ENCODE data around the gene DHFR.

The DHFR gene

GRCh38 chr5:80659106-80659505 lies 4.3 kb upstream of the DHFR start:
- no peak for TF ChIP-seq CTCF (IDR thresholded peaks at IDR 0.05; ENCODE audit: low read depth, low read length)
- peaks cover 23% of the 10 kb centered on the region for H3K36me3 ChIP-seq
- no peaks in the 10 kb centered on the region for H3K9me3 ChIP-seq
- DNase-seq, result no peak
- H3K4me3 ChIP-seq (ENCODE audit: low read depth, low read length), result no peak overlapping the region
- no peaks in the 10 kb centered on the region for H3K27me3 ChIP-seq
- no peaks in the 10 kb centered on the region for H3K4me1 ChIP-seq

GRCh38 chr5:80656425-80656824 lies 1.6 kb upstream of the DHFR start:
- DNase-seq, result no peak
- no peaks in the 10 kb centered on the region for H3K4me1 ChIP-seq
- TF ChIP-seq CTCF (IDR thresholded peaks at IDR 0.05; ENCODE audit: low read depth, low read length), result peak; percentile 38
- H3K9me3 ChIP-seq, result no peaks in the 10 kb centered on the region
- no peak overlapping the region for H3K4me3 ChIP-seq (ENCODE audit: low read depth, low read length)
- H3K27me3 ChIP-seq, result no peaks in the 10 kb centered on the region
- peaks cover 13% of the 10 kb centered on the region for H3K36me3 ChIP-seq

GRCh38 chr5:80655231-80655774 lies 520 bp upstream of the DHFR start:
- DNase-seq, result no peak
- Histone ChIP-seq H3K4me3 (ENCODE audit: low read depth, low read length) (peak overlapping the region; percentile 75), H3K27me3 (no peaks in the 10 kb centered on the region), H3K4me1 (no peaks in the 10 kb centered on the region), H3K36me3 (peaks cover 13% of the 10 kb centered on the region), H3K9me3 (no peaks in the 10 kb centered on the region)
- no peak for TF ChIP-seq CTCF (IDR thresholded peaks at IDR 0.05; ENCODE audit: low read depth, low read length)

GRCh38 chr5:80654054-80654390 lies 761 bp downstream of the DHFR start:
- H3K4me3 ChIP-seq (ENCODE audit: low read depth, low read length), result peak overlapping the region; percentile 68
- H3K36me3 ChIP-seq, result peaks cover 15% of the 10 kb centered on the region
- DNase-seq, result no peak
- no peaks in the 10 kb centered on the region for H3K27me3 ChIP-seq
- no peak for TF ChIP-seq CTCF (IDR thresholded peaks at IDR 0.05; ENCODE audit: low read depth, low read length)
- H3K4me1 ChIP-seq, result no peaks in the 10 kb centered on the region
- no peaks in the 10 kb centered on the region for H3K9me3 ChIP-seq

- no peak for DNase-seq
- peaks cover 15% of the 10 kb centered on the region for H3K36me3 ChIP-seq
- peak overlapping the region; percentile 68 for H3K4me3 ChIP-seq (ENCODE audit: low read depth, low read length)
- no peaks in the 10 kb centered on the region for H3K27me3 ChIP-seq
- TF ChIP-seq CTCF (IDR thresholded peaks at IDR 0.05; ENCODE audit: low read depth, low read length), result no peak
- H3K9me3 ChIP-seq, result no peaks in the 10 kb centered on the region
- H3K4me1 ChIP-seq, result no peaks in the 10 kb centered on the region
Measured at GRCh38 chr5:80653502-80653901, 1.3 kb downstream of the DHFR start.

- no peaks in the 10 kb centered on the region for H3K4me1 ChIP-seq
- no peaks in the 10 kb centered on the region for H3K27me3 ChIP-seq
- peaks cover 41% of the 10 kb centered on the region for H3K36me3 ChIP-seq
- no peak for DNase-seq
- no peak for TF ChIP-seq CTCF (IDR thresholded peaks at IDR 0.05; ENCODE audit: low read depth, low read length)
- H3K4me3 ChIP-seq (ENCODE audit: low read depth, low read length), result no peak overlapping the region
- no peaks in the 10 kb centered on the region for H3K9me3 ChIP-seq
Measured at GRCh38 chr5:80646926-80647325, 7.9 kb downstream of the DHFR start.

All from BE2C (cell line).